Activated naive CD4-positive, alpha-beta T cell treated with Interleukin-2 at 50 U/mL for 16 hours (primary cell): Measurements from ENCODE around the gene CCDC188.
"Not testable (repeated sequence)": the region's sequence is repeated elsewhere in the genome, so short reads cannot be mapped to it uniquely, and the experiment has no call there.

Experiments
- DNase-seq: peaks from one replicate; pipeline ENCODE4 v3.0.0-alpha.2; 2020

Gene CCDC188

DNA sequence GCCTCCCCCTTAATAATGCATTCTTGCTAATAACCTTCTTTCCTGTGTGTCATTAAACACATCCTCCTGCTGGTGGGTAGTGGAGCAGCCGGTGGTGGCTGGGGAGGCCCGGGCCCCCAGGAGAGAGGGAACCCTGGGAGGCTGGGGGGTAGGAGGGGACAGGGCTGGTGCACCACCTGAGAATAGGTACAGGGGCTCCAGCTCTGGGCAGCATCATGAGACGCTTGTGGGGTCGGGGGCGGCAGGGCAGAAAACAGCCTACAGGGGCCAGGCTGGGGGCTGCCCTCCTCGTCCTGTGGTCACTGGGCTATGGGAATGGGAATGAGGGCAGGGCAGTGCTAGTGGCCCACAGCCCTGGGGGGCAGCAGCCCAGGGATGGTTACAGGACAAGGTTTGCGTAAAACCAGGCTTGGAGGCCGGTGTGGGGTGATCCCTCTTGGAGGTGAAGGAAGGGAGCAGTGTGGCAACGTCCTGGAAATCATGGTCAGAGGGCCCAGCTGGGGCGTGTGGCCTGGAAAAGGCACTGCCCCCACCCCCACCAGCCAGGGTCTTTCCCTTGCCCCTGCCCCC is 18.5 kb upstream of the CCDC188 start:
- DNase-seq = no peak

DNA sequence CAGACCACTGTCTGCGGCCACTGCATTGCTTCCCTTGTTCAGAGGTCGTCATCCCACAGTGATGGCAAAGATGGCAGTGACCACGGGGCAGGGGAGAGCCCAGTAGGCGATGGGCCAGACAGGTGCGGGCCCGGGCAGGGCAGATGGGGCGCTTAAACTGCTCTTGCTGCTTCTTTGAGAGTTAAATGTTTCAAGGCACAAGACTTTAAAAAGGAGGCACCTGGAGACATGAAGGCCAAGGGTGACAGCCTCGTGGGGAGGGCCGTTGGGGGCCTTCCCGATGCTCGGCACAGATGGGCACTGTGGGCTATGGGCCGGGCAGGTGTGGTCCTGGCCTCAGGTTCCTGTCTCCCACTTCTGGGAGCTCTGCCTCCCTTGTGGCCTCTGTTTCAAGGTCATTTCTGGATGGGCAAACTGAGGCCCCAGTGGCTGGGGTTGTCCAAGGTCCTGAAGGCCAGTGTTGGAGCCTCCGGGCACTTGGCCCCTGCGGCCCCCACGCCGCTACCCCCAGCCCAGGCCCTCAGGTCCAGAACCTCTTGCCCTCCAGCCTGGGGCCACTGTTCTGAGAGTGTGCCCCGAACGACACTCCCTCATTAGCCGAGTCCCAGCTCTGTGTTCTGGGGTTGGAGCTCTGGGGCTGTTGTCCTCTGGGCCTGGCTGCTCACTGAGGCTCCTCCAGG is 16.9 kb upstream of the CCDC188 start:
- no peak for DNase-seq

DNA sequence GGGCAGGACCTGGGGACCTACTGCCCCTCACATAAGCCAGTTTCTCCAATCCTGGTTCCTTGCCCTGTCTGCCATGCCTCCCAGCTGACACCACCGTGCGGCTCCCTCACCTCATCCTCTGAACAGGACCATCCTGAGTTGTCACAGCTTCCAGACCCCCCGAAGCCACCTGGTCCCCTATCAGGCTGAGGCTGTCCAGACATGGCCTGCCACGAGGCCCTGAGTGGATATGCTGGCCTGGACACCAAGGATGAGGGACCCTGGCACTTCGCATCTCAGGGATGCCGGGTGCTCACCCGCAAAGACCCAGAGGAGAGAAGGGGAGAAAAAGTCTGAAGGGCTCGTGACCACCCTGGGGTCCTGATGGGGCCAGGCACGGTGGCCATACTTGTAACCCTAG is 15.8 kb upstream of the CCDC188 start:
- no peak for DNase-seq

DNA sequence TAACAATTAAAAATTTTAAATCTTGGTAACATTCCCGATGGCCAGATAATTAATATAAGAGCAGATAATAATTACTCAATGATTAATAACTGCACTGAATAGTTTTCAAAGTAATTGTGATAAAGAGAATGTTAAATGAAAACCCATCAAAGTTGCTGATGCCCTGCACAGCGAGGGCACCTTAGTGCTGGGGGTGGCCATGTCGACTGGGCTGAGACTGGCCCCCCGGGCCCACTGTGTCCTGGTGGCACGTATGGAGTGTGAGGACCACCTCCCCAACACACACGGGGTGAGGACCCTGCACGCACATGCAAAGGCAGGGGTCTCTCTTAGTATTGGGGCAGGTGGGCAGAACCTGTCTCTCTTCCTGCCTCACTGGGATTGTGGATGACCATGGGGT is 15.1 kb upstream of the CCDC188 start:
- no peak for DNase-seq

DNA sequence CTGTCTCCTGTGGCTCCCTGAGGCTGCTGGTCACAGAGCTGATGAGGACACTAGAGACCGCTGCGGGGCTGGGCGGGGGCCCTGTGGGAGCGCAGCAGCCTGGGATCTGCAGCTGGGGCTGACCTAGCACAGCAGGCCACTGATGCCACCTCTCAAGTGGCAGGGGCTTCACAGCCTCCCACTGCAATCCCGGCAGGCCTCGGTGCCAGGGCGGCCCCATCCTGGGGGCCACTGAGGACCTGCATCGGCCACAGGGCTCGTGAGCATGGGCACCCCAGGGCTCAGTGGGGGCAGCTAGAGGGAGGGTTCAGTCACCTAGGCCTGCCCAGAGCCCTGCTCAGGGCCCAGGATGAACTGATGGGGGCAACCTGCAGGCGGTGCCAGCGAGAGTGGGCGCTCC is 14.6 kb upstream of the CCDC188 start:
- DNase-seq = no peak

DNA sequence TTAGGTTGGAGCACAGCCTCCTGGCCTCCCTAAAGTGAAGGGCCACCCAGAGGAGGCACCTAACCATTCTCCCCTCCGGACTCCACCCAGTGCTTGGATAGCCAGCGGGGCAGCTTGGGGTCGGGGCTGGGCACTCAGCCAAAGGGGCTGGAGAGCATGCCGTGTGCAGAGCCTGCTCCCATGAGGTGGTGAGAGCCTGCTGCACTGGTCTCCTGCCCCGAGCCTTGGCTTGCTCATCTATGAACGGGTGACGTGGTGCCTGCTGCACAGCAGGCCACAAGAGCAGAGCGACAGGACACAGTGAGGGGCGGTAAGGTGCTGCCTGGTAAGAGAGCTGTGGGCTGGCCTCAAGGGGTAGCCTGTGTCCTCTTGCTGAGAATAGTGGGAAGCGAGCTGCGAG is 14.0 kb upstream of the CCDC188 start:
- DNase-seq = no peak

DNA sequence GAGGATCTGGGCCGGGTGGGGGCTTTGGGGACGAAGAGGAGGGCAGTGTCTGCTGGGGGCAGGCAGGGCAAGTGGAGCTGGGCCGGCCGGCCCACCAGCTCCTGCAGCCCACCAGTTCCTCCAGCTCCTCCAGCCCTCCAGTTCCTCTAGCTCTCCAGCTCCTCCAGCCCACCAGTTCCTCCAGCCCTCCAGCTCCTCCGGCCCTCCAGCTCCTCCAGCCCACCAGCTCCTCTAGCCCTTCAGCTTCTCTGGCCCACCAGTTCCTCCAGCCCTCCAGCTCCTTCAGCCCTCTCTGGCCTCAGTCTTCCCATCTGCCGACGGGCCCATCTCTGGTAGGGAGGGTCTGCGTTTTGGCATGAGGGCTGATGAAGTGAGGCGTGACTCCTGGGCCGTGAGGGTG is 9.2 kb upstream of the CCDC188 start:
- no peak for DNase-seq

DNA sequence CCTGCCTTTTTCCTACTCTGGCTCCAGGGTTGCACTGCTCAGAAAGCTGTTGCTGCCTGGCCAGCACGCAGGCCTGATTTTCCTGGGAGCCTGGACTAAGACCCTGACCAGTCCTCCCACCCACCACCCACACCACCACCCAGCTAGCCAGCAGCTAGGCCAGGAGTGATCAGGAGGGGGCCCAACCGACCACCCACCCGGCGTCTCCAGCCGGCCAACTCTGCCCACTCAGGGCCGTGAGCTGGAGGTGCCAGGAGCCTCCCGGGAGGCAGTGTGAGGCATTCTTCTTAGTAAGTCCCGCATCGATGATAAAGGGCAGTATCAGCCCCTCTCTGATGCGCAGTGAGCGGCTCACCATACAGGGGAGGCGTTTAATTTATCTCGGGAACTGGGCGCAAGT is 8.7 kb upstream of the CCDC188 start:
- DNase-seq = not testable (repeated sequence)

DNA sequence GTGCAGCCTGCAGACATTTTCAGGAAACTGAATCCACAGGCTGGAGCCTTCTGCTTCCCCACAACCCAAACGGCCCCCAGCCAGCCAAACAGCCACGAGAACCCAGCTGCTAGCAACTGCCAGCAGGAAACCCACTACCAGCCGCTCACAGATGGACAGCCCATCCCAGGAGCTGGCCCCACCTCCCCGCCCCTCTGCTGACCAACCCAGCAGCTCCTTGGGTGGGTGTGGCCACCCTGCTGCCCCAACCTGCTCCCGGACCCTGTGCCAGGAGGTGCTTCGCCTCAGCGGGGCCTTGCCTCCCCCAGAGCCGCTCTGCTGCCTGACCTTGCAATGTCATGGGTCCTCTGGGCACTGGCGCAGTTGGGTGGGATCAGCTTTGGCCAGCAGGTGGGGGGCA is 8.2 kb upstream of the CCDC188 start:
- no peak for DNase-seq

DNA sequence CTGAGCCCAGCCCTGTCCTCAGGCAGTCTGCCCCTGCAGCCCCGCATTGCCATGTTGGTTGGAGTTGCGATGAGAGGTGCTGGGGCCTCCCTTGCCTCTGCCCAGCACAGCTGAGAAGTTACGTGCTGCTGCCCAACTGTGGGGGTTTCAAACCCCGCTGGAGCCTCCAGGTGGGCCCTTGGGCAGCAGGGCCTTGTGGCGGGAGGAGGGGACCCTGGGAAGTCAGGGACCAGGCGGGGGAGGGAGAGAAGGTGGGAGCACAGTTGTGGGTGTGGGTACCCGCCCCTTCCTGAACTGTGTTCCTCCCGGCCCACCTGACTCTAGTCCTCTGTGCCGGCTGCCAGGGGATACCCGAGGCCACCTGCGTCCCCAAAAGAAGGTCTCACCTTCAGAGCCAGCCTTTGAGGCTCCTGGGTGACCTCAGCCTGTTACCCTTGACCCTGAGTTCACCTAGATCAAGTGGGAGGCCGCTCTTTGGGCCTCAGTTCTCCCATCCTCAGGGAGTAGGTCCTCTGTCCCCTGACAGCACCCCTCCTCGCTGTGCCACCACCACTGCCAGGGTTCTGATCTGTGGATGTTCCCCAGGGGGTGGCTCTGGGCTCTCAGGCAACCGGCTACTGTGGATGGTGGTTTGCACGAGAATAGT is 7.7 kb upstream of the CCDC188 start:
- no peak for DNase-seq

DNA sequence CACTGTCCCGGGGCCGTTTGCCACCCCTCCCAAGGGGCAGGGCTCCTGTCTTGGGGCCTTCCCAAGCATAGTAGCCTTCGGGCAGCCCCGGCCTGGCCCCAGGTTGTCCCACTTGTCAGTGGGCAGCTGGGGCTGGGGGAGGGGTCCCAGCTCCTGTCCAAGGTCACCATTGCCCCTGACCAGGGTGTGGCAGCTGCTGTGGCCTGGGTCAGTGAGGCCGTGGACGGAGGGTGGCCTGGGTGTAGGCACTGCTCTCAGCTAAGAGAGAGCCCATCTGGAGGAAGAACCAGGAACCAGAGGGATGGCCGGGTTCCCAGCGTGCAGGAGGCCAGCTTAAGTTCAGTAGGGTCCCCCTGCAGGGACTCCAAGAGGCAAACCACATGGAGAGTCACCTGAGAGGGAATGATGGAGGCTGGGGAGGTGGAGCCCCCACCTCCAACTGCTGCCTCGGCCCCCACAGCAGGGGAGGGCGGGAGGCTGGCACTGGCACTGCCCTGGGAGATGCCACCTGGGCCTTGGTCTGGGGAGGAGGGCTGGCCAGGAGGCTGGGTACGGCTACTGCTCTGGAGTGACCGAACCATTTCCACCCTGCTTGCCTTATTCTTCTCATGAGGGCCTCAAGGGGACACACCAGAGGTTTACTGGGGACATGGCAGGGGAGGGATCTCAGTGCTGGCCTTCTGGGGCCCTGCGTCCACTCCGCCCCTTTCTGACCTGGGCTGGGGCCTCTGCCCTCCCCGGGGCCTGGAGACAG is 6.8 kb upstream of the CCDC188 start:
- DNase-seq = no peak

DNA sequence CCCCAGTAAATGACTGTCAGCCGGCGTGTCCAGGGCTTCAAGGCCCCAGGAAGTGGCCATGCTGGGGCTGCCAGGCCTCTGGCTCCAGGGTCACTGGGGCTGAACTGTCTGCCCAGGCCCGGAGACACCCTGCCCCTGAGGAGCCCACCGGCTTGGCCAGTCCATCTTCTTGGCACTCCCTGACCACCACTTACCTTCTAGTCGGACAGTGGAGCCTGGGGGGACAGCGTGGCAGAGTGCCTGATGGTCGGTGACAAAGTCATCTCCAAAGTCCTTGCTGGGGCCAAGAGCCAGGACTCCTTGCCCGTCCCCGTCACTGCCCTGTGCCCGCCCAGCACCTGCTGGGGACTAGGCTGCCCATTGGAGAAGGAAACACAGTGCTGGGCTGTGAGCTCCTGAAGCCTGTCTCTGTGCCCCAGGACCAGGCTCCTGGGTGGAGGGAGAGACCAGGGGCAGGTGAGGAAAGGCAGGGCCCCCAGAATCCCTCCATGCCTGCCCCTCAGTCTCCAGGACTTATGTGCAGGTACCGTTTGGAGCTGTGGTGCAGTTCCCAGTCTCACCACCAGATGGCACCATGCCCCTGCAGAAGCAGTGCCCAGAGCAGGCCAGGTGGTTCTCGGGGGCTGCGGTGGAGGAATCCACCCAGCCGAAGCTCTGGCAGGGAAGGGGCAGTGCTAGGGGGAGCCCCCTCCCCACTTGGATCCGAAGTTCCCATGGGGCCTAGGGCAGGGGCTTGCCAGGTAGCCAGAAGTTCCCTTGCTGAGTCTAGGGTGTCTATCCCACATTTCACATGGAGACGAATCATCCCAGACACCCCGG is 6.0 kb upstream of the CCDC188 start:
- peak; percentile 88 for DNase-seq

DNA sequence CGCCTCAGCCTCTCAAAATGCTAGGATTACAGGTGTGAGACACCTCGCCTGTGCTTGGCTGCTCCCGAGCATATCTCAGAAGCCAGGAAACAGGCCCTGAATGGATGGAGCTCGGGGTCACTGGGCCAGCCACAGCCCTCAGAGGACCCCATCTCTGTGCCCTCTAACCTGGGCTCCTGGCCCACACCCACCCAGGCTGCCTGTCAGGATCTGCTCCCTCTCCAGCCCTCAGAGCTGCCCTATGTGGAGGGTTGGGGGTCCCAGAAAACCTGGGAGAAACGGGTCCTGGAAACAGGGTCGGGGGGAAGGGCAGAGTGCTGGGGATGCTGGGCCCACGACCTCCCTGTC is 5.2 kb upstream of the CCDC188 start:
- DNase-seq = no peak

DNA sequence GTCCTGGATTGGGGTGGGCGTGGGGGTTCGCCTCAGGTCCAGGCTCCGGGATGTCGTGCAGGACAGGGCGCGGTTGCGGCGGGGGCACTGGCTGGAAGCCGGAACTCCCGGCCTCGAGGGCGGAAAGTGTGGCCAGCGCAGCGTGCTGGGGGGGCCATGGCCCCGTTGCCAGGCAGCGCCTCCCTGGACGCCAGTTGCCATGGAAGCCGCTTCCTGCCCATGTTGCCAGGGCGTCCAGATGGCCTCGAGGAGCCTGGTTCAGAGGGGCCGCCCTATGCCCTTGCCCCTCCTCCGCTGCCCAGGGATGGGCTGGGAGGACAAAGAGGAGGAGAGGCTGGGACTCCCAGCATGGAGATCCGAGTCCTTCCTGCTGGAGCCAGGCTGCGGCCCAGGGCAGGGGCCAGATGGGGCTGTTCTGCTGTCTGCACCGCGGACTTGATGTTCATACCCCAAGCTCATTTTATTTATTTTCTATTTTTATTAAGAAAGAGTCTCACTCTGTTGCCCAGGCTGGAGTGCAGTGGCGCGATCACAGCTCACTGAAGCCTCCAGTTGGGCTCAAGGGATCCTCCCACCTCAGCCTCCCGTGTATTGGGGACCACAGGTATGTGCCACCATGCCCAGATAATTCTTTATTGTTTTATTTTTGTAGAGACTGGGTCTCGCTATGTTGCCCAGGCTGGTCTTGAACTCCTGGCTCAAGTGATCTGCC is 4.6 kb upstream of the CCDC188 start:
- DNase-seq = no peak

DNA sequence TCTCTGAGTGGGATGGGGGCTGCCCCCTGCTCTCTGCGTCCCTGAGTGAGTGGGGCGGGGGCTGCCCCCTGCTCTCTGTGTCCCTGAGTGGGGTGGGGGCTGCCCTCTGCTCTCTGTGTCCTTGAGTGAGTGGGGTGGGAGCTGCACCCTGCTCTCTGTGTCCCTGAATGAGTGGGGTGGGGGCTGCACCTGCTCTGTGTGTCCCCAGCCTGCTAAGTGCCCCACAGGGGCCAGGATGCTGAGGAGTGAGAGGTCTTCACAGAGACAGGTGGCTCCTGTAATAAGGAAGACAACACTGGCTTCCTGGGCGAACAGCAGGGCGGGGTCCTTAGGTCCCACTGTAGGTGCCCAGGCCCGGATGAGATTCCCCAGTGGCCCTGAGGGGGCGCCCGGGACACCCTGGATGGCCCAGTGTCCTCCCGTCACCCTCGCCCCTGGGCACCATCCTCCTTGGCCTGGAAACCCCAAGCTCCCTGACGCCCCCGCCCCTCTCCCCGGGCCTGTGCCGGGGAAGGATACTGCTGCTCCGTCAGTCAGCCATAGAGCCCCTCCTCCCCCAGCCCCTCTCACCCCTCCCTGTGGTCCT is 3.8 kb upstream of the CCDC188 start:
- DNase-seq = no peak

DNA sequence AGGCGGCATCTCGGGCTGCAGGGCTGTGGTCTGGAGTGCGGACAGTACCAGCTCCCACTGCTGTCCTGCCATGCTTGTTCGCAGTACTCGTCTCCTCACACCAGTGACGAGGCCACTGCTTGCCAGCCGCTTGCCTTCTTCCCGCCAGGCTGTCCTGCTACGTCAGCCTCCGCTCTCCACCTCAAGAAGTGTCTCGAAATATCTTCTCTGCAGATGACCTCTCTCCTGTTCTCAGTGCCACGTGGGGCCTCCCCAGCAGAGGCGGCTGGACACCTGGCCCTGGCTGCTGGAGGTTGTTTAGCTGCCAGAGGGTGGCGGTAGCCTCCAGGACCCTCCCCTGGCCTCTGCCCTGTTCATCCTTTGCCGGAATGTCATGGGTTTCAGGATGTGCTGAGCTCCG is 3.1 kb upstream of the CCDC188 start:
- no peak for DNase-seq

DNA sequence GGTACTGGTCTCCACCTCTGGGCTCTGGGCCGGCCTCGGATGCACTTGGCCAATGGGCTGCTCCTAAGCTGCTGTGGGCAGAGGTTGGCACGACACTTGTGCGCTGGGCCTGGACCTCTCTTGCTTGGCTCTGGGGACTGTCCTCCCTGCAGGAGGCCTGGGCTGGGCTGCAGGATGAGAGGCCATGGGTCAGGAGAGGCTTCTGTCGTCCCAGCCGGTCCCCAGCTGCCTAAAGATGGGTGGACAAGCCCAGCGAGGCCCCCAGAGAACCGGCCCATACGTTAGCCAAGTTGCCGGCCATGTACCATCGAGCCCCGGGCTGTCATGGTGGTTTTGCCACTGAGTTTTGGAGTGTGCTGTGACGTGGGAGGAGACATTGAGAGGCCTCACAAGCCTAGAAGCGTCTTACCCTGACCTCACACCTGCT is 1.6 kb upstream of the CCDC188 start:
- DNase-seq = no peak

DNA sequence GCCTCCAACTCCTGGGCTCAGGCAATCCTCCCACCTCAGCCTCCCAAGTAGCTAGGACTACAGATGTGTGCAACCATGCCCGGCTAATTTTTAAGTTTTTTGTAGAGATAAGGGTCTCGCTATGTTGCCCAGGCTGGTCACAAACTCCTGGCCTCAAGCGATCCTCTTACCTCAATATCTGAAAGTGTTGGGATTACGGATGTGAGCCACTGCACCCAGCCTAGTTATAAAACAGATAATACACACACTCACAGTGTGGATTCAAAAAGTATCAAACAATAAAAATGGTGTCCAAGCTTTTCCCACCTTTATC is 377 bp upstream of the CCDC188 start:
- no peak for DNase-seq

DNA sequence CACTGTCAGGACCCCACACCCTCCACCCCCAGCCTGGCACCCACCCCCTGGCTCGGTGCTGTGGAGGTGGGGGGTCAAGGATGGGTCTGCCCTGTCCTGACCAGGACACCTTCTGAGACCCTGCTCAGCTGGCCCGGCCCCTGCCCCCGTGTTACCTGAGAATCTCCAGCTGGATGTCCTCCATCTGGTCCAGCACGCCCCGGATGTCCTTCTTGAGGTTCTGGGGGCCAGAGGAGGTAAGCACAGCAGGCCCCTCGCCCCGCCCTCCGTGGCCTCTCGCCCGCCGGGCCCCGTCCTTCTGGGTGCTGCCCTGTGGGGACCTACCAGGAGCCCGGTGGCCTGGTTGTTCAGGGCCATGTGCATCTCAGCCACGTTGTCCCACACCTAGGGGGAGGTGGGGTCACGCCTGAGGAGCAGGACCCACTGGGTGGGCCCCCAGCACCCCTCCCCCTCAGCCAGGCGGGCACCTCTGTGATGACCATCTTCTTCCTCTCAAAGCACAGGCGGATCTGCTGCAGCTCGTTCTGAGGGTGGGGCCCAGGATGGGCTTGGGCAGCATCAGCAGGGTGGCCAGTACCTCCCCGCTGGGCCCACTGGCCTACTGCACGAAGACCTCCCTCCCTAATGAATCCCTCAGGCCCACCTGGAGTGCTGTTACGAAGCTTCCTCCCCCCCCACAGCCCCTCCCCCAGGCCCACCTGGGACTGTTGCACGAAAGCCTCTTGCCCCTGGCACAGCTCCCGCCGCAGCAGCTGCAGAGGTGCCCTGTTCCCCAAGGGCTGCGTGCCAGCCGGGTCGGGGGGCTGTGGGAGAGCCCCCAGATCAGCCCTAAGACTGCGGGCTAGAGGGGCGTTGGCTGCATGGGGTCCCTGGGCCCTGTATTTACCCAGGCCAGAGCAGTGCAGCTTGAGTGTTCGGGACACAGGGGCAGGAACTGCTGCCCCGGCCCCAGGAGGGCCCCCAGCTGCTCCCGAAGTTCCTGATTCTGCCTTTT is 1.3 kb downstream of the CCDC188 start:
- DNase-seq = no peak

DNA sequence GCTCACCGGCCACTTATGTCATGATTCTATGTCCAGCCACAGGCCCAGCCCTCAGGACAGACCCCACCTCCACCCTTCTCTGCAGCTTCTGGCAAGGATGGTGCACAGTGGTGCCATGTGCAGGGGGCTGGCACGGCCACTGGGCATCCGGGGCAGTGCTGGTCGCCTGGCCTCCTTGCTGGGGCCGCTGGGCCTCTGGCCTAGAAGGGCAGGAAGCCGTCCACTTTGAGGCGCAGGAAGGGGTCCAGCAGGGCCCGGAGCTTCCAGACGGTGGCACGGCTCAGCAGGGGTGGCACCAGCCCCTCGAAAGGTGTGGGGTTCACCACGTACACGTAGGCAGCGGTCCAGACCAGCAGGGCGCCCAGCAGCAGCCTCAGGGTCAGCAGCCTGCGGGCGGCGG is 2.4 kb downstream of the CCDC188 start:
- no peak for DNase-seq
